Activated CD4-positive, alpha-beta T cell treated with anti-CD3 and anti-CD28 coated beads for 4 hours (primary cell): ENCODE data around the gene CDKN2B-AS1.
"Not testable (repeated sequence)": the region's sequence is repeated elsewhere in the genome, so short reads cannot be mapped to it uniquely, and the experiment has no call there.

Experiments used
- DNase-seq, 2 donors: peaks; one replicate each; pipeline ENCODE4 v3.0.0-alpha.2; 2020

Gene CDKN2B-AS1

GRCh38 chr9:22046243-22046885 is 51.8 kb downstream of the CDKN2B-AS1 start:
- DNase-seq, result no peak

- no peak for DNase-seq
Measured at GRCh38 chr9:22047596-22047995, 53.0 kb downstream of the CDKN2B-AS1 start.

- no peak for DNase-seq
Measured at GRCh38 chr9:22049411-22049810, 54.8 kb downstream of the CDKN2B-AS1 start.

- no peak for DNase-seq
Measured at GRCh38 chr9:22050924-22051323, 56.3 kb downstream of the CDKN2B-AS1 start.

GRCh38 chr9:22052376-22052945 is 57.9 kb downstream of the CDKN2B-AS1 start:
- peak; percentile 14 to 28 for DNase-seq

GRCh38 chr9:22053178-22053577 is 58.6 kb downstream of the CDKN2B-AS1 start:
- DNase-seq, result no peak

GRCh38 chr9:22054076-22054475 is 59.5 kb downstream of the CDKN2B-AS1 start:
- no peak for DNase-seq

- DNase-seq, result no peak
Measured at GRCh38 chr9:22054529-22054928, 59.9 kb downstream of the CDKN2B-AS1 start.

- DNase-seq, result no peak
Measured at GRCh38 chr9:22055090-22055489, 60.5 kb downstream of the CDKN2B-AS1 start.

- no peak for DNase-seq
Measured at GRCh38 chr9:22056402-22056801, 61.8 kb downstream of the CDKN2B-AS1 start.

- not testable (repeated sequence) for DNase-seq
Measured at GRCh38 chr9:22057972-22058371, 63.4 kb downstream of the CDKN2B-AS1 start.

- no peak for DNase-seq
Measured at GRCh38 chr9:22060831-22061383, 66.3 kb downstream of the CDKN2B-AS1 start.

- no peak for DNase-seq
Measured at GRCh38 chr9:22064957-22065356, 70.4 kb downstream of the CDKN2B-AS1 start.

GRCh38 chr9:22065431-22066200 is 71.0 kb downstream of the CDKN2B-AS1 start:
- DNase-seq, result no peak

GRCh38 chr9:22067196-22067595 is 72.6 kb downstream of the CDKN2B-AS1 start:
- DNase-seq, result no peak

- no peak for DNase-seq
Measured at GRCh38 chr9:22068369-22068768, 73.8 kb downstream of the CDKN2B-AS1 start.

- no peak for DNase-seq
Measured at GRCh38 chr9:22073349-22073748, 78.8 kb downstream of the CDKN2B-AS1 start.

- no peak for DNase-seq
Measured at GRCh38 chr9:22078081-22078480, 83.5 kb downstream of the CDKN2B-AS1 start.

GRCh38 chr9:22079873-22080341 is 85.3 kb downstream of the CDKN2B-AS1 start:
- DNase-seq, result peak; percentile 24 to 44

- no peak for DNase-seq
Measured at GRCh38 chr9:22084336-22085035, 89.9 kb downstream of the CDKN2B-AS1 start.

GRCh38 chr9:22088053-22088716 is 93.6 kb downstream of the CDKN2B-AS1 start:
- DNase-seq, result no peak

GRCh38 chr9:22088717-22089061 is 94.1 kb downstream of the CDKN2B-AS1 start:
- DNase-seq, result no peak

GRCh38 chr9:22097707-22098106 is 103.1 kb downstream of the CDKN2B-AS1 start:
- no peak for DNase-seq
